Breast epithelium (tissue), 3 donors: ENCODE measurements around the gene APH1B.

Experiments
- CTCF ChIP-seq, 3 donors: fragments of 450-650 bp; IDR thresholded peaks; one replicate each; pipeline ENCODE4 v1.5.1; 2016 to 2017; ENCODE audit warnings: antibody characterized with exemption in 3 of 3, mild to moderate bottlenecking in 3 of 3, moderate library complexity in 3 of 3
- POLR2A ChIP-seq: fragments of 450-650 bp; IDR thresholded peaks from one replicate; pipeline ENCODE4 v1.6.1; 2016; ENCODE audit warnings: antibody characterized with exemption, mild to moderate bottlenecking, moderate library complexity

DNA sequence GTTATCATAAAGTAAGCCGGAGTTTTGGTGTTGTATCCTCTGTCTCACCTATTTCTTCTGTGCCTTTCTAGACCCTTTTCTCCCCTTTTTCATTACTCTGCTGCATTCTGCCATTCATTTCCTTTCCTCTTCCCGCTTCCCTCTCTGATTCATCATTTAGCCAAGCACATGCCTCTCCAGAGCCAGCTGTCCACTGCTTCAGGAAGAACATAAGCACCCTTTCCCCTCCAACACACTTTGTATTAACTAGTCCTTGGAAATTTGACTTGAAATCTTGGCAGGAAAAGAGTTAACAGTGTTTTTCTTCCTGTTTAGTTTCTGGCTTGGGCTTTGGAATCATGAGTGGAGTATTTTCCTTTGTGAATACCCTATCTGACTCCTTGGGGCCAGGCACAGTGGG lies 9.7 kb downstream of the APH1B start:
- TF ChIP-seq CTCF (IDR thresholded peaks at IDR 0.05) (no peak), POLR2A (no peak)
